Left lung (tissue), 10 donors: ENCODE measurements around the gene LILRB2. TPM values are rescaled to one million over a fixed set of nuclear protein-coding genes. Genes with fewer than 3 reads are reported as not detected.

Source experiments
- ATAC-seq: fragments of 200-7000 bp; cut with Tn5 transposase; one replicate; pipeline ENCODE4 v1.9.1; 2020; ENCODE audit warnings: moderate library complexity
- DNase-seq, 4 donors: peaks; one replicate each; pipeline ENCODE4 v3.0.0-alpha.2; 2013 to 2020
- H3K27ac ChIP-seq, 2 donors: fragments of 200-600 bp; sonication (generic) in 1 of 2; one replicate each; pipeline versions ENCODE4 v1.5.0 to v1.8.0; 2020 to 2021
- H3K27me3 ChIP-seq, 2 donors: fragments of 200-600 bp; sonication (generic) in 1 of 2; one replicate each; pipeline versions ENCODE4 v1.5.0 to v1.8.0; 2020 to 2021
- H3K36me3 ChIP-seq, 2 donors: fragments of 200-600 bp; sonication (generic) in 1 of 2; one replicate each; pipeline versions ENCODE4 v1.5.0 to v1.8.0; 2020 to 2021
- H3K4me1 ChIP-seq, 2 donors: fragments of 200-600 bp; one replicate each; pipeline ENCODE4 v1.8.0; 2021
- H3K4me3 ChIP-seq, 2 donors: fragments of 200-600 bp; sonication (generic) in 1 of 2; one replicate each; pipeline versions ENCODE4 v1.5.0 to v1.8.0; 2020 to 2021; ENCODE audit warnings: mild to moderate bottlenecking in 1 of 2
- H3K9me3 ChIP-seq, 2 donors: fragments of 200-600 bp; sonication (generic) in 1 of 2; one replicate each; pipeline versions ENCODE4 v1.5.0 to v1.8.0; 2020 to 2021
- intact Hi-C, 2 donors: fragments of 100-400 bp; cut with DNase I; formaldehyde crosslinking; loops; one replicate each; pipeline versions ENCODE4 v1.11.2 to v1.14.2; 2022
- polyA plus RNA-seq, 6 donors: library from polyadenylated mRNA; unstranded; fragments of 120-200 nt; gene quantifications; one replicate each; pipeline ENCODE4 v1.2.1, GENCODE V29; 2013; ENCODE audit not compliant: insufficient read length in 6 of 6
- total RNA-seq, 2 donors: library from RNA; stranded (reverse); fragmentation: NEBNext Ultra II Directional; extraction: Animal tissue kit (Norgen Biotek cat#: 25700); gene quantifications; one replicate each; pipeline ENCODE4 v1.2.1, GENCODE V29; 2021
- TF ChIP-seq, protein P1 (sequence below), 2 donors: fragments of 200-600 bp; sonication (generic) in 1 of 2; IDR thresholded peaks; one replicate each; pipeline versions ENCODE4 v1.5.0 to v1.8.0; 2021; ENCODE audit warnings: antibody characterized with exemption in 2 of 2
- donor health status: DM: no; HTN: yes; CAD: no.
- donor health status: DM: no; HTN: no; CAD: no.

LILRB2 gene
- total and polyA plus RNA-seq, 8 donors = 1.2 to 54.9 (median 1.8) TPM

- H3K36me3 ChIP-seq = no peaks in the 10 kb centered on the region
- H3K9me3 ChIP-seq = no peaks in the 10 kb centered on the region
- TF ChIP-seq, protein P1, sequence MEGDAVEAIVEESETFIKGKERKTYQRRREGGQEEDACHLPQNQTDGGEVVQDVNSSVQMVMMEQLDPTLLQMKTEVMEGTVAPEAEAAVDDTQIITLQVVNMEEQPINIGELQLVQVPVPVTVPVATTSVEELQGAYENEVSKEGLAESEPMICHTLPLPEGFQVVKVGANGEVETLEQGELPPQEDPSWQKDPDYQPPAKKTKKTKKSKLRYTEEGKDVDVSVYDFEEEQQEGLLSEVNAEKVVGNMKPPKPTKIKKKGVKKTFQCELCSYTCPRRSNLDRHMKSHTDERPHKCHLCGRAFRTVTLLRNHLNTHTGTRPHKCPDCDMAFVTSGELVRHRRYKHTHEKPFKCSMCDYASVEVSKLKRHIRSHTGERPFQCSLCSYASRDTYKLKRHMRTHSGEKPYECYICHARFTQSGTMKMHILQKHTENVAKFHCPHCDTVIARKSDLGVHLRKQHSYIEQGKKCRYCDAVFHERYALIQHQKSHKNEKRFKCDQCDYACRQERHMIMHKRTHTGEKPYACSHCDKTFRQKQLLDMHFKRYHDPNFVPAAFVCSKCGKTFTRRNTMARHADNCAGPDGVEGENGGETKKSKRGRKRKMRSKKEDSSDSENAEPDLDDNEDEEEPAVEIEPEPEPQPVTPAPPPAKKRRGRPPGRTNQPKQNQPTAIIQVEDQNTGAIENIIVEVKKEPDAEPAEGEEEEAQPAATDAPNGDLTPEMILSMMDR (IDR thresholded peaks at IDR 0.05) = no peak
- intact Hi-C loops = no loop called here
- no peak overlapping the region for H3K4me3 ChIP-seq
- H3K27me3 ChIP-seq = peaks cover 0 to 61% of the 10 kb centered on the region in 2 donors
- DNase-seq (no peak), ATAC-seq (no peak)
- H3K27ac ChIP-seq = no peak overlapping the region
- H3K4me1 ChIP-seq = peaks cover 0 to 8% of the 10 kb centered on the region in 2 donors
Observed at GRCh38 chr19:54255105-54255775, 25.7 kb downstream of the LILRB2 start.

GRCh38 chr19:54254195-54254906 lies 26.6 kb downstream of the LILRB2 start:
- DNase-seq (no peak), ATAC-seq (no peak)
- Histone ChIP-seq H3K4me1 (peaks cover 0 to 8% of the 10 kb centered on the region in 2 donors), H3K27ac (no peak overlapping the region), H3K9me3 (no peaks in the 10 kb centered on the region), H3K27me3 (peaks cover 0 to 68% of the 10 kb centered on the region in 2 donors), H3K4me3 (no peak overlapping the region), H3K36me3 (no peaks in the 10 kb centered on the region)
- TF ChIP-seq, protein P1 (IDR thresholded peaks at IDR 0.05) = no peak
- intact Hi-C loops = no loop called here

DNA sequence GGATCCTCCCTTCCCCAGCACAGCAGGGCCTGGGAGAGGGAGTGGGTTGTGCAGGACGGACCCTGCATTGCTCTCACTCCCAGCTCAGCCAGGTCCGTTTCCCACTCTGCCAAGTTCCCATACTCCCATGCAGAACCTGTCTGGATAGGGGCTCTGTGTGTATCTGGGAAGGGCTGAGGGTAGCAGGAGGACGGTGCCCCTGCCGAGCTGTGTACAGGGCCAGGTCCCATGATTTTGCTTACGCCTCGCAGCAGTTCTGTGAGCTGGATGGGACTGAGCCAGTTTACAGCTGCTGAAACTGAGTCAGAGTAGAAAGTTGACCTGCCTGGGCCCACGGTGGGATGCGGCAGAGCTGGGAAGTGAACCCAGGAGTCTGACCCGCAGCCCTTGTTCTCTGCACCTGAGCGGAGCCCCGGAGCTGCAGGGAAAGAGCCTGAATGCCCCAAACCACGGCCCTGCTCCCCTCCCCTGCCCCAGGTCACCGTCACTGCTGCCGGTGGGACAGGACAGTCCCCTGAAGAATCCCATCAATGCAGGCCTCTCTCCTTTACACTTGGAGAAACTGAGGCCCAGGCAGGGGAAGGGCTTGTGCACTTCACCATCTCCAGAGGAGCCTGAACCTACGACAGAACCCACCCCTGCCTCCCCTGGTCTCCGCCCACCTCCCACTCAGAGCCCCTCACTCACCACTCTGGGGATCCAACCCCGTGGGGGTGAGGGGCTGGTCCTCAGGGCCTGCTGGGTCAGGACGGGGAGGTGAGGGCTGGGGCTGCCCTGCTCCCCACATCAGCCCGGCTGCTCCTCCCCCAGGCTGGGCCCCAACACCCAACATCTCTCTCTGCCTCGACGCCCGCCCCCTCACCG lies 27.3 kb downstream of the LILRB2 start:
- ATAC-seq (no peak), DNase-seq (no peak)
- Histone ChIP-seq H3K27ac (no peak overlapping the region), H3K4me3 (no peak overlapping the region), H3K36me3 (no peaks in the 10 kb centered on the region), H3K4me1 (peaks cover 0 to 14% of the 10 kb centered on the region in 2 donors), H3K27me3 (peaks cover 0 to 69% of the 10 kb centered on the region in 2 donors), H3K9me3 (no peaks in the 10 kb centered on the region)
- TF ChIP-seq, protein P1 (IDR thresholded peaks at IDR 0.05) = no peak
- intact Hi-C loops = no loop called here

DNA sequence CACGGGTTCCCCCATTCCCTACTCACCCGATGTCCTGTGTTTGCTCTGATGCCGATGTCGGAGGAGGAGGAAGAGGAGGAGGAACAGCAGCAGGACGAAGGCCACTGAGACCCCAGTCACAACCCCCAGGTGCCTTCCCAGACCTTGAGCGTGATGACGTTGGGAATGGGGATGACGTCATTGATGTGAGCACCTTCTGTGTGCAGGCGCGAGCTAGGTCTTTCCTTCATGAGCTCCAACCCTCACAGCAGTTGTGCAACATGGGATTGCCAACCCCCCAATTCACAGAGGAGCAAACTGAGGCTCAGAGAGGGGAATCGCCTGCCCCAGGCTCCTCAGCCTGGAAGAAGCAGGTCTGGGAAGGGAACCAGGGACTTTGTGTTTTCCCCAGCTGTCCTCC lies 28.1 kb downstream of the LILRB2 start:
- H3K9me3 ChIP-seq = no peaks in the 10 kb centered on the region
- H3K4me3 ChIP-seq = no peak overlapping the region
- no peaks in the 10 kb centered on the region for H3K36me3 ChIP-seq
- TF ChIP-seq, protein P1 (IDR thresholded peaks at IDR 0.05) = no peak
- DNase-seq (no peak), ATAC-seq (no peak)
- intact Hi-C loops = no loop called here
- no peak overlapping the region for H3K27ac ChIP-seq
- peaks cover 0 to 21% of the 10 kb centered on the region in 2 donors for H3K4me1 ChIP-seq
- H3K27me3 ChIP-seq = peaks cover 0 to 74% of the 10 kb centered on the region in 2 donors
